ENCODE measurements around the gene PTGES2. TPM values are rescaled to one million over a fixed set of nuclear protein-coding genes. Genes with fewer than 3 reads are reported as not detected.

The PTGES2 gene
- total and polyA plus RNA-seq, 2 of the 13 experiments (the other 11 are each of a cell fraction or from before 2014, with no cell fraction given): 63.7 to 79.8 TPM

- TF ChIP-seq HMGA1 (CRISPR knock-in tag; conservative IDR thresholded peaks at IDR 0.05) (no peak), RELA (CRISPR knock-in tag; IDR thresholded peaks at IDR 0.05) (no peak), ZNF510 (CRISPR knock-in tag; IDR thresholded peaks at IDR 0.05; ENCODE audit: low read depth) (no peak), BRD4 (CRISPR knock-in tag; IDR thresholded peaks at IDR 0.05) (no peak), ZNF205 (CRISPR knock-in tag; IDR thresholded peaks at IDR 0.05) (0 out of 2 replicates have a peak, but pooled peaks have one; percentile 29), NR2F6 (IDR thresholded peaks at IDR 0.05) (no peak), NR2F6 (CRISPR knock-in tag; IDR thresholded peaks at IDR 0.05) (no peak; the same call in 1 of the 2 replicates), POLR2AphosphoS2 (IDR thresholded peaks at IDR 0.05; ENCODE audit: low read depth, low read length) (no peak; the same call in 1 of the 2 replicates), SMAD1 (CRISPR knock-in tag; IDR thresholded peaks at IDR 0.05; ENCODE audit: borderline replicate concordance, low read depth) (no peak), NAIF1 (CRISPR knock-in tag; IDR thresholded peaks at IDR 0.05; ENCODE audit: borderline replicate concordance) (peak; percentile 61; the same call in 1 of the 2 replicates), ELF1 (CRISPR knock-in tag; IDR thresholded peaks at IDR 0.05) (no peak), MYNN (CRISPR knock-in tag; IDR thresholded peaks at IDR 0.05; ENCODE audit: low read depth) (no peak), ZNF296 (CRISPR knock-in tag; conservative IDR thresholded peaks at IDR 0.05) (no peak), ZNF850 (CRISPR knock-in tag; conservative IDR thresholded peaks at IDR 0.05) (no peak), SP1 (IDR thresholded peaks at IDR 0.05) (no peak), SP1 (CRISPR knock-in tag; IDR thresholded peaks at IDR 0.05) (no peak), ZNF570 (CRISPR knock-in tag; IDR thresholded peaks at IDR 0.05; ENCODE audit: borderline replicate concordance) (no peak), HOXA5 (CRISPR knock-in tag; IDR thresholded peaks at IDR 0.05) (0 out of 2 replicates have a peak, but pooled peaks have one; percentile 37)
- TF ChIP-seq, protein P1, sequence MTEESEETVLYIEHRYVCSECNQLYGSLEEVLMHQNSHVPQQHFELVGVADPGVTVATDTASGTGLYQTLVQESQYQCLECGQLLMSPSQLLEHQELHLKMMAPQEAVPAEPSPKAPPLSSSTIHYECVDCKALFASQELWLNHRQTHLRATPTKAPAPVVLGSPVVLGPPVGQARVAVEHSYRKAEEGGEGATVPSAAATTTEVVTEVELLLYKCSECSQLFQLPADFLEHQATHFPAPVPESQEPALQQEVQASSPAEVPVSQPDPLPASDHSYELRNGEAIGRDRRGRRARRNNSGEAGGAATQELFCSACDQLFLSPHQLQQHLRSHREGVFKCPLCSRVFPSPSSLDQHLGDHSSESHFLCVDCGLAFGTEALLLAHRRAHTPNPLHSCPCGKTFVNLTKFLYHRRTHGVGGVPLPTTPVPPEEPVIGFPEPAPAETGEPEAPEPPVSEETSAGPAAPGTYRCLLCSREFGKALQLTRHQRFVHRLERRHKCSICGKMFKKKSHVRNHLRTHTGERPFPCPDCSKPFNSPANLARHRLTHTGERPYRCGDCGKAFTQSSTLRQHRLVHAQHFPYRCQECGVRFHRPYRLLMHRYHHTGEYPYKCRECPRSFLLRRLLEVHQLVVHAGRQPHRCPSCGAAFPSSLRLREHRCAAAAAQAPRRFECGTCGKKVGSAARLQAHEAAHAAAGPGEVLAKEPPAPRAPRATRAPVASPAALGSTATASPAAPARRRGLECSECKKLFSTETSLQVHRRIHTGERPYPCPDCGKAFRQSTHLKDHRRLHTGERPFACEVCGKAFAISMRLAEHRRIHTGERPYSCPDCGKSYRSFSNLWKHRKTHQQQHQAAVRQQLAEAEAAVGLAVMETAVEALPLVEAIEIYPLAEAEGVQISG (CRISPR knock-in tag; IDR thresholded peaks at IDR 0.05): no peak; the same call in 1 of the 2 replicates
- TF ChIP-seq, protein P2, sequence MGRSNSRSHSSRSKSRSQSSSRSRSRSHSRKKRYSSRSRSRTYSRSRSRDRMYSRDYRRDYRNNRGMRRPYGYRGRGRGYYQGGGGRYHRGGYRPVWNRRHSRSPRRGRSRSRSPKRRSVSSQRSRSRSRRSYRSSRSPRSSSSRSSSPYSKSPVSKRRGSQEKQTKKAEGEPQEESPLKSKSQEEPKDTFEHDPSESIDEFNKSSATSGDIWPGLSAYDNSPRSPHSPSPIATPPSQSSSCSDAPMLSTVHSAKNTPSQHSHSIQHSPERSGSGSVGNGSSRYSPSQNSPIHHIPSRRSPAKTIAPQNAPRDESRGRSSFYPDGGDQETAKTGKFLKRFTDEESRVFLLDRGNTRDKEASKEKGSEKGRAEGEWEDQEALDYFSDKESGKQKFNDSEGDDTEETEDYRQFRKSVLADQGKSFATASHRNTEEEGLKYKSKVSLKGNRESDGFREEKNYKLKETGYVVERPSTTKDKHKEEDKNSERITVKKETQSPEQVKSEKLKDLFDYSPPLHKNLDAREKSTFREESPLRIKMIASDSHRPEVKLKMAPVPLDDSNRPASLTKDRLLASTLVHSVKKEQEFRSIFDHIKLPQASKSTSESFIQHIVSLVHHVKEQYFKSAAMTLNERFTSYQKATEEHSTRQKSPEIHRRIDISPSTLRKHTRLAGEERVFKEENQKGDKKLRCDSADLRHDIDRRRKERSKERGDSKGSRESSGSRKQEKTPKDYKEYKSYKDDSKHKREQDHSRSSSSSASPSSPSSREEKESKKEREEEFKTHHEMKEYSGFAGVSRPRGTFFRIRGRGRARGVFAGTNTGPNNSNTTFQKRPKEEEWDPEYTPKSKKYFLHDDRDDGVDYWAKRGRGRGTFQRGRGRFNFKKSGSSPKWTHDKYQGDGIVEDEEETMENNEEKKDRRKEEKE (IDR thresholded peaks at IDR 0.05): no peak
- TF ChIP-seq, protein P3, sequence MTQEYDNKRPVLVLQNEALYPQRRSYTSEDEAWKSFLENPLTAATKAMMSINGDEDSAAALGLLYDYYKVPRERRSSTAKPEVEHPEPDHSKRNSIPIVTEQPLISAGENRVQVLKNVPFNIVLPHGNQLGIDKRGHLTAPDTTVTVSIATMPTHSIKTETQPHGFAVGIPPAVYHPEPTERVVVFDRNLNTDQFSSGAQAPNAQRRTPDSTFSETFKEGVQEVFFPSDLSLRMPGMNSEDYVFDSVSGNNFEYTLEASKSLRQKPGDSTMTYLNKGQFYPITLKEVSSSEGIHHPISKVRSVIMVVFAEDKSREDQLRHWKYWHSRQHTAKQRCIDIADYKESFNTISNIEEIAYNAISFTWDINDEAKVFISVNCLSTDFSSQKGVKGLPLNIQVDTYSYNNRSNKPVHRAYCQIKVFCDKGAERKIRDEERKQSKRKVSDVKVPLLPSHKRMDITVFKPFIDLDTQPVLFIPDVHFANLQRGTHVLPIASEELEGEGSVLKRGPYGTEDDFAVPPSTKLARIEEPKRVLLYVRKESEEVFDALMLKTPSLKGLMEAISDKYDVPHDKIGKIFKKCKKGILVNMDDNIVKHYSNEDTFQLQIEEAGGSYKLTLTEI (CRISPR knock-in tag; conservative IDR thresholded peaks at IDR 0.05): no peak
- TF ChIP-seq, protein P4, sequence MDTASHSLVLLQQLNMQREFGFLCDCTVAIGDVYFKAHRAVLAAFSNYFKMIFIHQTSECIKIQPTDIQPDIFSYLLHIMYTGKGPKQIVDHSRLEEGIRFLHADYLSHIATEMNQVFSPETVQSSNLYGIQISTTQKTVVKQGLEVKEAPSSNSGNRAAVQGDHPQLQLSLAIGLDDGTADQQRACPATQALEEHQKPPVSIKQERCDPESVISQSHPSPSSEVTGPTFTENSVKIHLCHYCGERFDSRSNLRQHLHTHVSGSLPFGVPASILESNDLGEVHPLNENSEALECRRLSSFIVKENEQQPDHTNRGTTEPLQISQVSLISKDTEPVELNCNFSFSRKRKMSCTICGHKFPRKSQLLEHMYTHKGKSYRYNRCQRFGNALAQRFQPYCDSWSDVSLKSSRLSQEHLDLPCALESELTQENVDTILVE (CRISPR knock-in tag; IDR thresholded peaks at IDR 0.05): 0 out of 2 replicates have a peak, but pooled peaks have one; percentile 50
These were observed 29.0 kb downstream of the PTGES2 start (continued) for GRCh38 chr9:128098297-128099230.
